Measurements from ENCODE around the gene RABGAP1L.

DNA sequence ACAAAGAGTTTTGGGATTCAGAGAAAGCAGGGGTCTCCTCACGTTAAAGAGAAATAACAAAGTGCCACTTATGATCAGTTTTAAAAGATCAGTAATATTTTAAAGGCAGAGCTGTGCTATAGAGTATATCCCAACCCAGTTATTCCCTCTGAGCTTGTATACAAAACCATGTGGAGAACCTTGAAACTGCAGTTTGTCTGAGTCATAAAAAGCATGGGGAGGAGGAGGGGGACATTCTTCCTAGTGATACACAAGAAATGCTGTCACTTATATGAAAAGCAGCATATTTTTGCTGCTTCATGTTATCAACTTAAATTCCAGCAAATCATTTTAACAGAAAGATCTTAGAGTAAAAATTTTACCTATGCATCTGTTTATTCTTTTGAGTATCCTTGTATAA lies 533.0 kb downstream of the RABGAP1L start:
- no peak for TF ChIP-seq POLR2A (IDR thresholded peaks at IDR 0.05; ENCODE audit: low read length)
- no peak for TF ChIP-seq GATA1 (IDR thresholded peaks at IDR 0.05; ENCODE audit: low read depth, low read length)

Measured in erythroblast (primary cell).